Lower leg skin (tissue), 4 donors: ENCODE data around the gene PCSK5. TPM values are rescaled to one million over a fixed set of nuclear protein-coding genes. Genes with fewer than 3 reads are reported as not detected.

Experiments
- DNase-seq, 2 donors: peaks; one replicate each; pipeline ENCODE4 v3.0.0-alpha.2; 2019; ENCODE audit warnings: low spot score in 2 of 2
- H3K4me3 ChIP-seq: fragments of 200-600 bp; sonication (generic); 2 replicates; pipeline ENCODE4 v1.5.1; 2017; ENCODE audit warnings: mild to moderate bottlenecking, low read depth; ENCODE audit not compliant: poor library complexity, severe bottlenecking
- POLR2A ChIP-seq, 2 donors: fragments of 450-650 bp; IDR thresholded peaks; one replicate each; pipeline ENCODE4 v1.6.1; 2016 to 2017; ENCODE audit warnings: antibody characterized with exemption in 2 of 2, mild to moderate bottlenecking in 1 of 2, moderate library complexity in 1 of 2
- WGBS, 2 donors: methylation state at CpG; one replicate each; pipeline ENCODE4 v1.1.5; 2018; 5-methylcytosine and 5-hydroxymethylcytosine counted together
- intact Hi-C: fragments of 100-400 bp; cut with DNase I; formaldehyde crosslinking; loops from one replicate; pipeline ENCODE4 v1.15.0; 2023; ENCODE audit warnings: low total_unique reads
- total RNA-seq, 4 donors: library from RNA; depleted of rRNA; stranded (reverse); fragments of >200 nt; gene quantifications; one replicate each; pipeline ENCODE4 v1.1.0, GENCODE V29; 2016
- TF ChIP-seq, protein P1 (sequence below), 3 donors: fragments of 450-650 bp; IDR thresholded peaks; one replicate each; pipeline ENCODE4 v1.5.1; 2016; ENCODE audit warnings: antibody characterized with exemption in 3 of 3, mild to moderate bottlenecking in 3 of 3, moderate library complexity in 2 of 3

Gene PCSK5
- total RNA-seq, 4 donors from 2014 or later: 6.4 to 10.8 (median 9.7) TPM

DNA sequence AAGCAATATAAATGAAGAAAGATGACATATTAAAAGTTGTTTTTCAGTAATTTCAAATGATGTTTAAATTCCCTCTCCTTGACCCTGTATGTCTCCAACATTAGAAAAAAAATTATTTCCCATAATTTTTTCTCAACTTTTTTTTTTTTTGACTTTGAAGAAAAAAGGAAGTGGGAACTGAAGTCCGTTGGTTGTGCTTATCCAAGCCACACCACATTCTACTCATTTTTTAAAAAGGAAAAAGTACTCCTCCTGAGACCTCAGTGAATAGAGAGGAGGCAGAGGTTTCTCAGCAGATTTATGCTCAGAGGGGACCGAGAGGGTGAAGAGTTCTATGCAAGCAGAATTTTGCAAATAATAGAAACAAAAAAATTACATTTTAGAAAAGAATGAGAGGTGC, 123.3 kb downstream of the PCSK5 start:
- no peak for DNase-seq
- no peak overlapping the region for H3K4me3 ChIP-seq
- WGBS, 2 donors: 60 to 67% methylated on average over 2 of the region's 2 CpGs
- TF ChIP-seq POLR2A (IDR thresholded peaks at IDR 0.05): no peak
- TF ChIP-seq, protein P1, sequence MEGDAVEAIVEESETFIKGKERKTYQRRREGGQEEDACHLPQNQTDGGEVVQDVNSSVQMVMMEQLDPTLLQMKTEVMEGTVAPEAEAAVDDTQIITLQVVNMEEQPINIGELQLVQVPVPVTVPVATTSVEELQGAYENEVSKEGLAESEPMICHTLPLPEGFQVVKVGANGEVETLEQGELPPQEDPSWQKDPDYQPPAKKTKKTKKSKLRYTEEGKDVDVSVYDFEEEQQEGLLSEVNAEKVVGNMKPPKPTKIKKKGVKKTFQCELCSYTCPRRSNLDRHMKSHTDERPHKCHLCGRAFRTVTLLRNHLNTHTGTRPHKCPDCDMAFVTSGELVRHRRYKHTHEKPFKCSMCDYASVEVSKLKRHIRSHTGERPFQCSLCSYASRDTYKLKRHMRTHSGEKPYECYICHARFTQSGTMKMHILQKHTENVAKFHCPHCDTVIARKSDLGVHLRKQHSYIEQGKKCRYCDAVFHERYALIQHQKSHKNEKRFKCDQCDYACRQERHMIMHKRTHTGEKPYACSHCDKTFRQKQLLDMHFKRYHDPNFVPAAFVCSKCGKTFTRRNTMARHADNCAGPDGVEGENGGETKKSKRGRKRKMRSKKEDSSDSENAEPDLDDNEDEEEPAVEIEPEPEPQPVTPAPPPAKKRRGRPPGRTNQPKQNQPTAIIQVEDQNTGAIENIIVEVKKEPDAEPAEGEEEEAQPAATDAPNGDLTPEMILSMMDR (IDR thresholded peaks at IDR 0.05): no peak
- intact Hi-C loops: no loop called here

DNA sequence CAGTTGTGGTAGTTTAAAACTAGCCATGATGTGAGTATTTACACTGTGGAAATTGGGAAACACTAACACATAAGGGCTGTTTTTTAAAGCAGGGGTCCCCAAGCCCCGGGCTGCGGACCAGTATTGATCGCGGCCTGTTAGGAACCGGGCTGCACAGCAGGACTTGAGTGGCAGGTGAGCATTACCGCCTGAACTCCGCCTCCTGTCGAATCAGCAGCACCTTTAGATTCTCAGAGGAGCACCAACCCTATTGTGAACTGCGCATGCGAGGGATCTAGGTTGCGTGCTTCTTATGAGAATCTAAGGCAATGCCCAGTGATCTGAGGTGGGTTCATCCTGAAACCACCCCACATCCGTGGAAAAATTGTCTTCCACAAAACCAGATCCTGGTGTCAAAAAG, 127.8 kb downstream of the PCSK5 start:
- 86 to 90% methylated on average over 12 of the region's 12 CpGs for WGBS, 2 donors
- intact Hi-C loops: no loop called here
- H3K4me3 ChIP-seq: no peak overlapping the region
- DNase-seq: no peak
- TF ChIP-seq POLR2A (IDR thresholded peaks at IDR 0.05): no peak
- TF ChIP-seq, protein P1 (IDR thresholded peaks at IDR 0.05): no peak

DNA sequence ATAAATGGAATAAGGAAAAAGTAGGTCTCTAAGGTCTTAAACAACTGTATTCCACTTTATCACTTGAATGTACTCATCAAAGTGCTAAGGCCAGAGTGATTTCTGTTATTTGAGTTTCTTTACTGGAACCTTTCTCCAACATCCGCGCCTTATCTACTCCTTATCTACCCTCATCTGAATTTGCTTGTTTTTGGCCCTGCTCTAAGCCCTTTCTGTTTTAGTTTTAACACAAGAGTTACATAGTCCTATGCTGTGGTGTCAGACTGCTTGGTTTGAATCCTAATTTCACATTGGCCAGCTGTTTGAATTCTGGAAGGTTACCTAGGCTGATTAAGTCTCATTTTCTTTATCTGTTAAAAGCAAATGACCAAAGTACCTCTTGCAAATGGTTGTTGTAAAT, 128.3 kb downstream of the PCSK5 start:
- TF ChIP-seq, protein P1 (IDR thresholded peaks at IDR 0.05): no peak
- no peak for TF ChIP-seq POLR2A (IDR thresholded peaks at IDR 0.05)
- WGBS, 2 donors: 75 to 87% methylated on average over 2 of the region's 2 CpGs
- intact Hi-C loops: no loop called here
- no peak overlapping the region for H3K4me3 ChIP-seq
- DNase-seq: no peak

DNA sequence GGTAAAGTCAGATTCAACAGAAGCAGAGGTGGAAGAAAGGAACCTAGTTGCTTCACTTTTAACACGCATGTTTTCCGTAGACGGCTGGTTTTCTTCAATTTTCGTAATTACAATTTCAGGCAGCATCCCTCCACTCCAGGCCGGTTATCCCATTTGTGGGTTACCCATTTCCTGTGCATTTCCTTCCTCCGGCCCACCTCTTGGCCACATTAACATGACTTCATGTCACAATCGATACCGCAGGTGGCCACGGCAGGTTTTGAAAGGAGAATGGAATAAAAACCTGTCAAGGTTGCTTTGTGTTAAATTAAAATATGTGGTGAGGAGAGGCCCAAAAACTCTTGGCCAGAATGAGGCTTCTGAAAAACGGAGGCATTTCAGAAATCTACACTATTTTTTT, 130.2 kb downstream of the PCSK5 start:
- WGBS, 2 donors: 85 to 89% methylated on average over 10 of the region's 10 CpGs
- no peak for DNase-seq
- H3K4me3 ChIP-seq: no peak overlapping the region
- no peak for TF ChIP-seq POLR2A (IDR thresholded peaks at IDR 0.05)
- TF ChIP-seq, protein P1 (IDR thresholded peaks at IDR 0.05): no peak
- intact Hi-C loops: no loop called here

DNA sequence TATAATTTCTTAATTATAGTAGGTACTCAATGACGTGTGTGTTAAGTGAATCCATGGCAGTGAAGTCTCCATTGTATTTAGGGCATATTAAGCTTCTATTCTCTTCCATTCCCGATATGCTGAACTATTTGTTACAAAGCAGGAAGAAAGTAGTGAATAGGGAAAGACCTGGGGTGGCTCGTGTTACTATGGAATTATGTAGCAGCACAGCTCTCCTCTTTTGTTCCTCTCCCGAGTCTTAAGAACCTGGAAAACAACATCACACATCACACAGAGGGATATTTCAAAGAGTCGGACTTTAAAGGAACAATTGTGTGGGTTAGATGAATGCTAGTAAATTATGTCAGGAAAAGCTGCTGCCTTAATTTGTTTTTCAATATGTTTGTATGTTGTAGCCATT, 131.8 kb downstream of the PCSK5 start:
- intact Hi-C loops: no loop called here
- TF ChIP-seq, protein P1 (IDR thresholded peaks at IDR 0.05): no peak
- no peak for TF ChIP-seq POLR2A (IDR thresholded peaks at IDR 0.05)

DNA sequence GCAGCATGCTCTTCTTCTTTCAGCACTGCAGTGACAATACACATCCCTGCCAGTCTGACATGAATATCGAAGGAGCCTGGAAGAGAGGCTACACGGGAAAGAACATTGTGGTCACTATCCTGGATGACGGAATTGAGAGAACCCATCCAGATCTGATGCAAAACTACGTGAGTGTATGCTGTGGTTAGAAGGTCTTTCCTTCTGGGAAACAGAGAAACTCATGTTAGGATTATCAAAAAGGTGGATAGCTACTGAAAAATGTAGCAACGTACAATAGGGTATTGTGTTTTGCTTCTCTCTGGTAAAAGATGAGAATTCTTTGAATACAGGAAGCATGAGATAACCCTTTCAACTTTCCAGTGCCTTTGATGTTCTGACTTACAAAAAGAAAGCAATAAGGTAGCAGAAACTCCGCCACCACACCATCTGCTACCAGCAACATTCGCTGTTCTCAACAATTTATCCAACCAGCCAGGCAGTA, 133.3 kb downstream of the PCSK5 start:
- intact Hi-C loops: no loop called here
- H3K4me3 ChIP-seq: no peak overlapping the region
- TF ChIP-seq POLR2A (IDR thresholded peaks at IDR 0.05): no peak
- TF ChIP-seq, protein P1 (IDR thresholded peaks at IDR 0.05): no peak
- 73 to 75% methylated on average over 7 of the region's 7 CpGs for WGBS, 2 donors
- DNase-seq: no peak

More for the DNA sequence above, 131.8 kb downstream of the PCSK5 start:
- DNase-seq: no peak
- 78 to 84% methylated on average over 5 of the region's 5 CpGs for WGBS, 2 donors
- H3K4me3 ChIP-seq: no peak overlapping the region
